ENCODE measurements around the gene OR8H2.
"Not testable (repeated sequence)": the region's sequence is repeated elsewhere in the genome, so short reads cannot be mapped to it uniquely, and the experiment has no call there.

The OR8H2 gene

GRCh38 chr11:56103210-56103737, at the start of gene OR8H2:
Gene OR8H2 (plus strand): TSS chr11:56103687. CDS start chr11:56105043, 1,356 bp downstream.
- no peak for DNase-seq

GRCh38 chr11:56056366-56056765, 47.1 kb upstream of the OR8H2 start:
- not testable (repeated sequence) for DNase-seq

GRCh38 chr11:56057661-56058237, 45.7 kb upstream of the OR8H2 start:
- DNase-seq, result not testable (repeated sequence)

- not testable (repeated sequence) for DNase-seq
Measured at GRCh38 chr11:56058260-56058780, 45.2 kb upstream of the OR8H2 start.

GRCh38 chr11:56066980-56067379, 36.5 kb upstream of the OR8H2 start:
- no peak for DNase-seq

- DNase-seq, result no peak
Measured at GRCh38 chr11:56089697-56090096, 13.8 kb upstream of the OR8H2 start.

- DNase-seq, result no peak
Measured at GRCh38 chr11:56093008-56093407, 10.5 kb upstream of the OR8H2 start, which contains the start of gene OR8I2. Gene OR8I2 (plus strand): TSS chr11:56093308. CDS start chr11:56093308, 0 bp downstream.

GRCh38 chr11:56122073-56122472, 18.6 kb downstream of the OR8H2 start, which contains the start of gene OR8H3:
Gene OR8H3 (plus strand): TSS chr11:56122373. CDS start chr11:56122373, 0 bp downstream.
- DNase-seq, result no peak

GRCh38 chr11:56140151-56140661, 36.7 kb downstream of the OR8H2 start, which contains the start of gene OR8J3:
Gene OR8J3 (minus strand): TSS chr11:56140201. CDS start chr11:56137718, 2,483 bp downstream.
- DNase-seq, result no peak

GRCh38 chr11:56143681-56144080, 40.2 kb downstream of the OR8H2 start:
- not testable (repeated sequence) for DNase-seq

GRCh38 chr11:56151376-56151775, 47.9 kb downstream of the OR8H2 start:
- DNase-seq, result no peak

- DNase-seq, result no peak
Measured at GRCh38 chr11:56152333-56152732, 48.8 kb downstream of the OR8H2 start.

All from activated naive CD4-positive, alpha-beta T cell (primary cell).